Neuronal stem cell (in vitro differentiated cells): ENCODE measurements around the gene SPIB.

Source experiments
- DNase-seq: peaks from one replicate; pipeline ENCODE4 v3.0.0-alpha.2; 2013; ENCODE audit warnings: low spot score
- H2AFZ ChIP-seq: one replicate; pipeline ENCODE4 v1.6.1; 2013; ENCODE audit warnings: mild to moderate bottlenecking, low read length, inconsistent platforms
- H2AK5ac ChIP-seq: 2 replicates; pipeline ENCODE4 v1.6.1; 2013; ENCODE audit warnings: low read depth, mild to moderate bottlenecking, inconsistent platforms, low read length, moderate library complexity, mixed read lengths
- H2BK120ac ChIP-seq: 2 replicates; pipeline ENCODE4 v1.6.1; 2013; ENCODE audit warnings: low read depth, mild to moderate bottlenecking, inconsistent platforms, low read length, moderate library complexity, mixed read lengths
- H2BK12ac ChIP-seq: one replicate; pipeline ENCODE4 v1.6.1; 2013; ENCODE audit warnings: low read length, inconsistent platforms
- H2BK15ac ChIP-seq: 2 replicates; pipeline ENCODE4 v1.6.1; 2013; ENCODE audit warnings: mild to moderate bottlenecking, low read length, inconsistent platforms, mixed read lengths
- H2BK5ac ChIP-seq: one replicate; pipeline ENCODE4 v1.6.1; 2013; ENCODE audit warnings: inconsistent platforms, mild to moderate bottlenecking, low read length, moderate library complexity
- H3K14ac ChIP-seq: one replicate; pipeline ENCODE4 v1.6.1; 2013; ENCODE audit warnings: low read length, inconsistent platforms
- H3K18ac ChIP-seq: 2 replicates; pipeline ENCODE4 v1.6.1; 2013; ENCODE audit warnings: low read length, inconsistent platforms
- H3K23ac ChIP-seq: 2 replicates; pipeline ENCODE4 v1.6.1; 2013; ENCODE audit warnings: low read depth, mild to moderate bottlenecking, mixed read lengths, low read length, inconsistent platforms; ENCODE audit not compliant: poor library complexity
- H3K27ac ChIP-seq: replicated peaks from 3 replicates; pipeline ENCODE4 v1.5.1; 2013; ENCODE audit warnings: low read length, inconsistent platforms
- H3K27me3 ChIP-seq, 3 experiments: 2 replicates each; pipeline ENCODE4 v1.6.1; 2013; ENCODE audit warnings: low read length in 3 of 3, mild to moderate bottlenecking in 2 of 3, inconsistent platforms in 1 of 3, low read depth in 1 of 3, mixed read lengths in 1 of 3, moderate library complexity in 1 of 3; ENCODE audit not compliant: control insufficient read depth in 3 of 3, insufficient read depth in 3 of 3
- H3K36me3 ChIP-seq, 2 donors: replicated peaks in 1 of 2; 2 replicates each; pipeline ENCODE4 v1.6.1; 2013; ENCODE audit warnings: low read length in 2 of 2; ENCODE audit not compliant: control insufficient read depth in 2 of 2, insufficient read depth in 2 of 2
- H3K4ac ChIP-seq: 2 replicates; pipeline ENCODE4 v1.6.1; 2013; ENCODE audit warnings: inconsistent platforms, mild to moderate bottlenecking, low read length, moderate library complexity
- H3K4me1 ChIP-seq, 2 donors: 1 replicate in 1 of 2; 2 replicates in 1 of 2; pipeline ENCODE4 v1.6.1; 2013; ENCODE audit warnings: low read length in 2 of 2, low read depth in 1 of 2; ENCODE audit not compliant: control insufficient read depth in 2 of 2, insufficient read depth in 1 of 2
- H3K4me2 ChIP-seq: one replicate; pipeline ENCODE4 v1.6.1; 2013; ENCODE audit warnings: mild to moderate bottlenecking, low read length, inconsistent platforms; ENCODE audit not compliant: insufficient read depth, poor library complexity, severe bottlenecking
- H3K4me3 ChIP-seq, 2 donors: 2 replicates each; pipeline ENCODE4 v1.5.1; 2013; ENCODE audit warnings: low read length in 2 of 2, mild to moderate bottlenecking in 2 of 2, inconsistent platforms in 1 of 2, moderate library complexity in 1 of 2
- H3K79me1 ChIP-seq: one replicate; pipeline ENCODE4 v1.6.1; 2013; ENCODE audit warnings: low read depth, mild to moderate bottlenecking, inconsistent platforms, low read length, moderate library complexity
- H3K9ac ChIP-seq: one replicate; pipeline ENCODE4 v1.6.1; 2013; ENCODE audit warnings: mild to moderate bottlenecking, low read depth, low read length, inconsistent platforms; ENCODE audit not compliant: poor library complexity
- H3K9me3 ChIP-seq, 2 donors: replicated peaks in 1 of 2; 2 replicates each; pipeline versions ENCODE3 to v1.6.1; 2013; ENCODE audit warnings: low read length in 2 of 2, mild to moderate bottlenecking in 2 of 2, inconsistent platforms in 1 of 2, low read depth in 1 of 2, mixed read lengths in 1 of 2, moderate library complexity in 1 of 2; ENCODE audit not compliant: control insufficient read depth in 2 of 2, insufficient read depth in 1 of 2
- H4K8ac ChIP-seq: one replicate; pipeline ENCODE4 v1.6.1; 2013; ENCODE audit warnings: low read depth, mild to moderate bottlenecking, inconsistent platforms, low read length, moderate library complexity
- H4K91ac ChIP-seq: one replicate; pipeline ENCODE4 v1.6.1; 2013; ENCODE audit warnings: low read length, low read depth, mild to moderate bottlenecking, inconsistent platforms; ENCODE audit not compliant: poor library complexity
- WGBS, 2 donors: extraction: QIAGEN DNeasy Blood & Tissue Kit; methylation state at CpG; one replicate each; pipeline ENCODE4 v1.1.7; 2013; ENCODE audit warnings: missing lambda C conversion rate in 2 of 2, mixed read lengths in 1 of 2; ENCODE audit not compliant: insufficient read length in 2 of 2, insufficient replicate concordance in 1 of 2; ENCODE audit errors: extremely low coverage in 2 of 2; 5-methylcytosine and 5-hydroxymethylcytosine counted together

The SPIB gene

GRCh38 chr19:50379602-50380001 is 39.1 kb upstream of the SPIB start:
- Histone ChIP-seq H3K4me1 (peaks cover 7 to 8% of the 10 kb centered on the region in 2 donors), H3K9me3 (no peaks in the 10 kb centered on the region), H3K27me3 (no peaks in the 10 kb centered on the region), H3K9ac (no peak overlapping the region), H3K14ac (no peak overlapping the region), H3K27ac (no peak overlapping the region), H3K4me2 (no peak overlapping the region), H2BK15ac (no peak overlapping the region), H3K36me3 (peaks cover 46 to 55% of the 10 kb centered on the region in 2 donors), H2AFZ (no peak overlapping the region), H2BK120ac (no peak overlapping the region), H3K4ac (no peak overlapping the region), H2BK12ac (no peak overlapping the region), H2BK5ac (no peak overlapping the region), H3K23ac (no peak overlapping the region), H3K4me3 (no peak overlapping the region), H3K18ac (no peak overlapping the region), H4K8ac (no peak overlapping the region), H4K91ac (no peak overlapping the region), H3K79me1 (peaks cover 2% of the 10 kb centered on the region), H2AK5ac (no peak overlapping the region)
- no peak for DNase-seq
- WGBS, 2 donors: no CpG with 5 or more reads among the region's 11 CpGs

DNA sequence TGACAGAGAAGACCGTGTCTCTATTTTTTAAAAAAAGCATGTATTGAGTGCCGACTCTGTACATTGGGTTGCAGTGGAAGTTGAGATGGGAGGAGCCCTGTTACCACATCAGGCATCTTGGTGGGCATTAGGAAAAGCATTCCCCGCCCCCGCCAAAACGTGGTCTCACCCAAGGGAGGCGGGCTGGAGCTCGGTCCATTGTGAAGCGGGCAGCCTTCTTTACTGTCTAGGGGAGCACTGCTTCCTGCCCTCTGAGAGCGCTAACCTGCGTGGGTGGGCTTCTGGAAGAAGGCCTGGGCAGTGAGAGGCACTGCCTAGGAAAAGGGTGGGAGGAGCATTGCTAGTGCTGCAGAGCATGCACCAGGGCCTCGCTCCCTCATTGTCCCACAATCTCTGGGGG is 38.6 kb upstream of the SPIB start:
- H3K4me2 ChIP-seq: no peak overlapping the region
- H3K4me1 ChIP-seq: peaks cover 10 to 13% of the 10 kb centered on the region in 2 donors
- no peak overlapping the region for H3K4ac ChIP-seq
- H3K23ac ChIP-seq: no peak overlapping the region
- H4K91ac ChIP-seq: no peak overlapping the region
- H3K4me3 ChIP-seq: no peak overlapping the region
- H2BK15ac ChIP-seq: no peak overlapping the region
- peaks cover 4% of the 10 kb centered on the region for H3K79me1 ChIP-seq
- no peak overlapping the region for H2BK120ac ChIP-seq
- H3K9me3 ChIP-seq: no peaks in the 10 kb centered on the region
- H3K18ac ChIP-seq: no peak overlapping the region
- H2AFZ ChIP-seq: no peak overlapping the region
- H3K14ac ChIP-seq: no peak overlapping the region
- no peak overlapping the region for H2AK5ac ChIP-seq
- H3K36me3 ChIP-seq: peaks cover 46 to 55% of the 10 kb centered on the region in 2 donors
- no peak overlapping the region for H3K27ac ChIP-seq
- no peak for DNase-seq
- WGBS, 2 donors: no CpG with 5 or more reads among the region's 11 CpGs
- H3K9ac ChIP-seq: no peak overlapping the region
- no peak overlapping the region for H2BK5ac ChIP-seq
- H2BK12ac ChIP-seq: no peak overlapping the region
- no peaks in the 10 kb centered on the region for H3K27me3 ChIP-seq
- H4K8ac ChIP-seq: no peak overlapping the region

- Histone ChIP-seq H2BK12ac (no peak overlapping the region), H3K4me2 (no peak overlapping the region)
- no CpG with 5 or more reads among the region's 8 CpGs for WGBS, 2 donors
Measured at GRCh38 chr19:50380751-50381151, 38.0 kb upstream of the SPIB start.

GRCh38 chr19:50381881-50382729 is 36.6 kb upstream of the SPIB start:
- Histone ChIP-seq H4K8ac (no peak overlapping the region), H2BK12ac (no peak overlapping the region), H3K27ac (no peak overlapping the region), H3K23ac (peak overlapping the region; percentile 25), H2BK15ac (no peak overlapping the region), H3K9me3 (no peaks in the 10 kb centered on the region), H3K9ac (no peak overlapping the region), H2AFZ (no peak overlapping the region), H3K36me3 (peaks cover 51 to 68% of the 10 kb centered on the region in 2 donors), H2BK120ac (no peak overlapping the region), H4K91ac (peak overlapping the region; percentile 53), H3K27me3 (peaks cover 0 to 2% (median 0%) of the 10 kb centered on the region in 3 experiments), H3K18ac (no peak overlapping the region), H3K14ac (no peak overlapping the region), H3K79me1 (peaks cover 10% of the 10 kb centered on the region), H3K4me2 (no peak overlapping the region), H3K4me3 (no peak overlapping the region), H3K4me1 (peaks cover 8 to 12% of the 10 kb centered on the region in 2 donors), H2BK5ac (no peak overlapping the region), H3K4ac (no peak overlapping the region), H2AK5ac (no peak overlapping the region)
- DNase-seq: no peak
- WGBS, 2 donors: no CpG with 5 or more reads among the region's 58 CpGs

More at GRCh38 chr19:50380751-50381151, 38.0 kb upstream of the SPIB start:
- no peak overlapping the region for H3K14ac ChIP-seq
- H3K18ac ChIP-seq: no peak overlapping the region
- H3K79me1 ChIP-seq: peaks cover 5% of the 10 kb centered on the region
- no peak for DNase-seq
- peaks cover 11 to 16% of the 10 kb centered on the region in 2 donors for H3K4me1 ChIP-seq
- no peak overlapping the region for H3K27ac ChIP-seq
- H3K36me3 ChIP-seq: peaks cover 46 to 55% of the 10 kb centered on the region in 2 donors
- no peak overlapping the region for H3K4ac ChIP-seq
- no peak overlapping the region for H2AFZ ChIP-seq
- no peak overlapping the region for H3K23ac ChIP-seq
- no peaks in the 10 kb centered on the region for H3K9me3 ChIP-seq
- no peak overlapping the region for H4K91ac ChIP-seq
- no peak overlapping the region for H2BK15ac ChIP-seq
- H3K4me3 ChIP-seq: no peak overlapping the region
- no peak overlapping the region for H2BK5ac ChIP-seq
- no peak overlapping the region for H2AK5ac ChIP-seq
- no peaks in the 10 kb centered on the region for H3K27me3 ChIP-seq
- no peak overlapping the region for H3K9ac ChIP-seq
- H4K8ac ChIP-seq: no peak overlapping the region
- H2BK120ac ChIP-seq: no peak overlapping the region
